ENCODE data around the gene EGLN1.
A peak's percentile ranks its signal among the peaks of the same experiment; 100 is the strongest.

Gene EGLN1

DNA sequence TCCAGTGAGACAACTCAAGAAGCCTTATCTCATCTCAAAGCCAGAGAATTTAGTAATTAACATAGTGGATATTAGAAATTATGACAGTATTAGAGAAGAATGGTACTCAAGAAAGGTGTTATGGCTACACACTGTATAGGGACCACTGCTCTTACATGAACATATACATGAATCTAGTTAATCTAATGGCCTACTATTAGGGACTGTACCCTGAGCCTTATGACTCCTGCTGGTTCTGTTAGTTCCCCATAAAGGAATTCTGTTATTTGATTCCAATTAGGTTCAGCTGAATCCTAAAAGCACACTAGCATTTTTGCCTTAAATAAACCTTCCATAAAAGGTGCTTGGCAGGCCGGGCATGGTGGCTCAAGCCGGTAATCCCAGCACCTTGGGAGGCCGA, 39.7 kb downstream of the EGLN1 start:
- POLR2A ChIA-PET: interaction anchor here (0.6 kb wide), 1 partner anchor 79 kb away, joined by 3 read pairs; no protein-coding TSS in a partner anchor
- no peaks in the 10 kb centered on the region for H3K36me3 ChIP-seq (ENCODE audit: control insufficient read depth in 2 of 2, insufficient read depth in 1 of 2, low read length in 2 of 2)
- no peak overlapping the region for H3K27ac ChIP-seq (ENCODE audit: extremely low read depth, low read depth, low read length)
- TF ChIP-seq ZNF561 (tag by site-specific recombination; IDR thresholded peaks at IDR 0.05; ENCODE audit: borderline replicate concordance) (no peak), ZNF664 (tag by site-specific recombination; IDR thresholded peaks at IDR 0.05) (peak; percentile 85), ZNF138 (tag by site-specific recombination; IDR thresholded peaks at IDR 0.05; ENCODE audit: borderline replicate concordance) (no peak), ZNF548 (tag by site-specific recombination; IDR thresholded peaks at IDR 0.05) (no peak), ZIC2 (tag by site-specific recombination; IDR thresholded peaks at IDR 0.05) (no peak)
- no peak overlapping the region for H3K4me3 ChIP-seq (ENCODE audit: low read depth, low read length)
- H3K4me1 ChIP-seq (ENCODE audit: control insufficient read depth, insufficient read depth, low read length): peaks cover 2% of the 10 kb centered on the region; the same call in 1 of the 2 replicates
- CTCF ChIA-PET: interaction anchor here (0.6 to 1.1 kb wide), 3 partner anchors 8 to 223 kb away, joined by 3 read pairs; no protein-coding TSS in a partner anchor
- no peaks in the 10 kb centered on the region for H3K9me3 ChIP-seq (ENCODE audit: control insufficient read depth, insufficient read depth, low read depth, low read length)

DNA sequence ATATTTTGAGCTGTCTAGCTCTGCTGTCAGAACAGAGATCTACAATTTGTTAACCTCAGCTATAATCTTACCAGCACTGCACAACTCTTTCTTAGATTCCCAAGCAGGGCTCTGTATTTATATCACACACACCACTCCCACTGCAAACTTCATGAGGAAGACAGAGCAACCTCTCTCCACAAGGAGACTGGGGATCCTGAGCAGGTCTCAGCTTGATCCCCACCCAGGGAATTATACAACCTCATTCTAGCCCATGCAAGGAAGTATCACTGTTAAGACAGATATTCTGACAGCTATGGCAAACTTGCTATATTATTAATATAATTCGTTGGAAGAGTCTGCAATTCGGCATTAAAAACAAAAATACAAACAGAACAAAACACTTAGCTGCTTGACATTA, 40.4 kb downstream of the EGLN1 start:
- no peak overlapping the region for H3K4me3 ChIP-seq (ENCODE audit: low read depth, low read length)
- H3K9me3 ChIP-seq (ENCODE audit: control insufficient read depth, insufficient read depth, low read depth, low read length): no peaks in the 10 kb centered on the region
- no peak overlapping the region for H3K27ac ChIP-seq (ENCODE audit: extremely low read depth, low read depth, low read length)
- TF ChIP-seq MZF1 (tag by site-specific recombination; IDR thresholded peaks at IDR 0.05; ENCODE audit: borderline replicate concordance): peak; percentile 86; the same call in 1 of the 2 replicates
- TF ChIP-seq ZNF600 (tag by site-specific recombination; IDR thresholded peaks at IDR 0.05): 0 out of 2 replicates have a peak, but pooled peaks have one; percentile 52
- no peak for TF ChIP-seq ZNF610 (tag by site-specific recombination; IDR thresholded peaks at IDR 0.05; ENCODE audit: borderline replicate concordance)
- peaks cover 8% of the 10 kb centered on the region; the same call in 1 of the 2 replicates for H3K4me1 ChIP-seq (ENCODE audit: control insufficient read depth, insufficient read depth, low read length)
- H3K36me3 ChIP-seq (ENCODE audit: control insufficient read depth in 2 of 2, insufficient read depth in 1 of 2, low read length in 2 of 2): no peaks in the 10 kb centered on the region
- POLR2A ChIA-PET: interaction anchor here (1.1 kb wide), 1 partner anchor 39 kb away, joined by 3 read pairs; no protein-coding TSS in a partner anchor
- CTCF ChIA-PET: interaction anchor here (0.6 to 1.1 kb wide), 4 partner anchors 9 to 198 kb away, joined by 3 to 4 read pairs (median 3); no protein-coding TSS in a partner anchor

GRCh38 chr1:231376875-231377549, 45.1 kb downstream of the EGLN1 start:
- ChIA-PET CTCF (no interaction called here), POLR2A (no interaction called here)
- Histone ChIP-seq H3K4me1 (ENCODE audit: control insufficient read depth, insufficient read depth, low read length) (peaks cover 12% of the 10 kb centered on the region; the same call in 1 of the 2 replicates), H3K27ac (ENCODE audit: extremely low read depth, low read depth, low read length) (no peak overlapping the region), H3K4me3 (ENCODE audit: low read depth, low read length) (no peak overlapping the region), H3K9me3 (ENCODE audit: control insufficient read depth, insufficient read depth, low read depth, low read length) (no peaks in the 10 kb centered on the region), H3K36me3 (ENCODE audit: control insufficient read depth in 2 of 2, insufficient read depth in 1 of 2, low read length in 2 of 2) (no peaks in the 10 kb centered on the region)
- peak; percentile 33; the same call in 1 of the 2 replicates for TF ChIP-seq ZBTB17 (tag by site-specific recombination; IDR thresholded peaks at IDR 0.05)
- TF ChIP-seq ZNF600 (tag by site-specific recombination; IDR thresholded peaks at IDR 0.05): 0 out of 2 replicates have a peak, but pooled peaks have one; percentile 24
- TF ChIP-seq, protein P1, sequence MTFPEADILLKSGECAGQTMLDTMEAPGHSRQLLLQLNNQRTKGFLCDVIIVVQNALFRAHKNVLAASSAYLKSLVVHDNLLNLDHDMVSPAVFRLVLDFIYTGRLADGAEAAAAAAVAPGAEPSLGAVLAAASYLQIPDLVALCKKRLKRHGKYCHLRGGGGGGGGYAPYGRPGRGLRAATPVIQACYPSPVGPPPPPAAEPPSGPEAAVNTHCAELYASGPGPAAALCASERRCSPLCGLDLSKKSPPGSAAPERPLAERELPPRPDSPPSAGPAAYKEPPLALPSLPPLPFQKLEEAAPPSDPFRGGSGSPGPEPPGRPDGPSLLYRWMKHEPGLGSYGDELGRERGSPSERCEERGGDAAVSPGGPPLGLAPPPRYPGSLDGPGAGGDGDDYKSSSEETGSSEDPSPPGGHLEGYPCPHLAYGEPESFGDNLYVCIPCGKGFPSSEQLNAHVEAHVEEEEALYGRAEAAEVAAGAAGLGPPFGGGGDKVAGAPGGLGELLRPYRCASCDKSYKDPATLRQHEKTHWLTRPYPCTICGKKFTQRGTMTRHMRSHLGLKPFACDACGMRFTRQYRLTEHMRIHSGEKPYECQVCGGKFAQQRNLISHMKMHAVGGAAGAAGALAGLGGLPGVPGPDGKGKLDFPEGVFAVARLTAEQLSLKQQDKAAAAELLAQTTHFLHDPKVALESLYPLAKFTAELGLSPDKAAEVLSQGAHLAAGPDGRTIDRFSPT (tag by site-specific recombination; IDR thresholded peaks at IDR 0.05): no peak
- no peak for TF ChIP-seq OVOL3 (tag by site-specific recombination; IDR thresholded peaks at IDR 0.05)
- TF ChIP-seq ZNF132 (tag by site-specific recombination; IDR thresholded peaks at IDR 0.05; ENCODE audit: borderline replicate concordance): no peak
- no peak for TF ChIP-seq ZNF747 (tag by site-specific recombination; IDR thresholded peaks at IDR 0.05)
- no peak for TF ChIP-seq ZFP3 (tag by site-specific recombination; IDR thresholded peaks at IDR 0.05; ENCODE audit: low read depth)
- no peak for TF ChIP-seq ZFP37 (tag by site-specific recombination; IDR thresholded peaks at IDR 0.05)
- TF ChIP-seq HOXD13 (CRISPR knock-in tag; IDR thresholded peaks at IDR 0.05; ENCODE audit: borderline replicate concordance): no peak
- peak; percentile 63; the same call in 1 of the 2 replicates for TF ChIP-seq TRIM28 (IDR thresholded peaks at IDR 0.05; ENCODE audit: borderline replicate concordance, low read length)
- TF ChIP-seq REPIN1 (tag by site-specific recombination; IDR thresholded peaks at IDR 0.05; ENCODE audit: low read depth): no peak
- peak; percentile 87 for TF ChIP-seq SCRT2 (tag by site-specific recombination; IDR thresholded peaks at IDR 0.05)
- peak; percentile 76; the same call in 1 of the 2 replicates for TF ChIP-seq SCRT1 (tag by site-specific recombination; IDR thresholded peaks at IDR 0.05; ENCODE audit: borderline replicate concordance)
